ENCODE measurements around the gene ATXN8OS.

DNA sequence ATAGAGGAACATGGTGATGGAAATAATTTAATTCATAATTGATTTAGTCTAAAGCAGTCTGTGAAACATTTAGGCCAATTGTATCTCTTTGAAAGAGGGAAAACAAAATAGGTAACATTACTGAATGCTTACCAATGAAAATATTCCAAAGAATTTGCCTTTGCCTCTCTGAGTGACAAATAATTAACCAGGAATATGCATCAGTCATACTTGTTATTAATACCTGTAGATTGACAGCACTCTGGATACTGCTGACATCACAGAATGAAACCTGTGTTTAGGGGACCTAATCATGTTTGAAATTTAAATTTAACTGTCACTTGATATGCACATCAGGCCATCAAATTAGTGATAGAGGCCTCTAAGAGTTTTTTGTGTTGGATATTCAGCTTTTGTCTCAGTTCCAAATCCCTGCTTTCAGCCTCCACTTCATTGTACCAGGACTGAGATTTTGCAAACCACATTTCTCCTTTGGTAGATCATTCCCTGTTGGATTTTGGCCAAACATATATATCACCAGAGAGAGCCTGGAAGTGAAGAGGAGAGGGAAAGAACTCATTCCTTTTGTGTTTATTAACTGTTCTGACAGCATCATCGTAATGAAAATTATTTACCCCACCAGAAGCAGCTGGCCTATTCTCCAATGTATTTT is 65.4 kb downstream of the ATXN8OS start:
- TF ChIP-seq, protein P1, sequence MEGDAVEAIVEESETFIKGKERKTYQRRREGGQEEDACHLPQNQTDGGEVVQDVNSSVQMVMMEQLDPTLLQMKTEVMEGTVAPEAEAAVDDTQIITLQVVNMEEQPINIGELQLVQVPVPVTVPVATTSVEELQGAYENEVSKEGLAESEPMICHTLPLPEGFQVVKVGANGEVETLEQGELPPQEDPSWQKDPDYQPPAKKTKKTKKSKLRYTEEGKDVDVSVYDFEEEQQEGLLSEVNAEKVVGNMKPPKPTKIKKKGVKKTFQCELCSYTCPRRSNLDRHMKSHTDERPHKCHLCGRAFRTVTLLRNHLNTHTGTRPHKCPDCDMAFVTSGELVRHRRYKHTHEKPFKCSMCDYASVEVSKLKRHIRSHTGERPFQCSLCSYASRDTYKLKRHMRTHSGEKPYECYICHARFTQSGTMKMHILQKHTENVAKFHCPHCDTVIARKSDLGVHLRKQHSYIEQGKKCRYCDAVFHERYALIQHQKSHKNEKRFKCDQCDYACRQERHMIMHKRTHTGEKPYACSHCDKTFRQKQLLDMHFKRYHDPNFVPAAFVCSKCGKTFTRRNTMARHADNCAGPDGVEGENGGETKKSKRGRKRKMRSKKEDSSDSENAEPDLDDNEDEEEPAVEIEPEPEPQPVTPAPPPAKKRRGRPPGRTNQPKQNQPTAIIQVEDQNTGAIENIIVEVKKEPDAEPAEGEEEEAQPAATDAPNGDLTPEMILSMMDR (IDR thresholded peaks at IDR 0.05) = no peak
- TF ChIP-seq POLR2A (IDR thresholded peaks at IDR 0.05) = no peak
